Epithelial cell of esophagus (primary cell): Measurements from ENCODE around the gene LINC00237.

Experiments used
- DNase-seq: peaks from one replicate; pipeline ENCODE4 v3.0.0; 2010; ENCODE audit warnings: low read depth
- H3K4me3 ChIP-seq: 2 replicates; pipeline ENCODE4 v1.5.1; 2011; ENCODE audit warnings: mild to moderate bottlenecking, low read length, control low read depth
- TF ChIP-seq, protein P1 (sequence below): IDR thresholded peaks from 2 replicates; pipeline ENCODE4 v1.5.1; 2011; ENCODE audit warnings: low read depth, mild to moderate bottlenecking, low read length, control low read depth, inconsistent platforms; ENCODE audit not compliant: insufficient read depth; ENCODE audit errors: missing control alignments

Gene LINC00237

GRCh38 chr20:21087862-21088540 lies 18.2 kb downstream of the LINC00237 start:
- no peak overlapping the region for H3K4me3 ChIP-seq
- DNase-seq, result no peak
- TF ChIP-seq, protein P1, sequence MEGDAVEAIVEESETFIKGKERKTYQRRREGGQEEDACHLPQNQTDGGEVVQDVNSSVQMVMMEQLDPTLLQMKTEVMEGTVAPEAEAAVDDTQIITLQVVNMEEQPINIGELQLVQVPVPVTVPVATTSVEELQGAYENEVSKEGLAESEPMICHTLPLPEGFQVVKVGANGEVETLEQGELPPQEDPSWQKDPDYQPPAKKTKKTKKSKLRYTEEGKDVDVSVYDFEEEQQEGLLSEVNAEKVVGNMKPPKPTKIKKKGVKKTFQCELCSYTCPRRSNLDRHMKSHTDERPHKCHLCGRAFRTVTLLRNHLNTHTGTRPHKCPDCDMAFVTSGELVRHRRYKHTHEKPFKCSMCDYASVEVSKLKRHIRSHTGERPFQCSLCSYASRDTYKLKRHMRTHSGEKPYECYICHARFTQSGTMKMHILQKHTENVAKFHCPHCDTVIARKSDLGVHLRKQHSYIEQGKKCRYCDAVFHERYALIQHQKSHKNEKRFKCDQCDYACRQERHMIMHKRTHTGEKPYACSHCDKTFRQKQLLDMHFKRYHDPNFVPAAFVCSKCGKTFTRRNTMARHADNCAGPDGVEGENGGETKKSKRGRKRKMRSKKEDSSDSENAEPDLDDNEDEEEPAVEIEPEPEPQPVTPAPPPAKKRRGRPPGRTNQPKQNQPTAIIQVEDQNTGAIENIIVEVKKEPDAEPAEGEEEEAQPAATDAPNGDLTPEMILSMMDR, result no peak

- TF ChIP-seq, protein P1, result no peak
- no peak for DNase-seq
These were observed 22.3 kb downstream of the LINC00237 start for GRCh38 chr20:21083825-21084325.

DNA sequence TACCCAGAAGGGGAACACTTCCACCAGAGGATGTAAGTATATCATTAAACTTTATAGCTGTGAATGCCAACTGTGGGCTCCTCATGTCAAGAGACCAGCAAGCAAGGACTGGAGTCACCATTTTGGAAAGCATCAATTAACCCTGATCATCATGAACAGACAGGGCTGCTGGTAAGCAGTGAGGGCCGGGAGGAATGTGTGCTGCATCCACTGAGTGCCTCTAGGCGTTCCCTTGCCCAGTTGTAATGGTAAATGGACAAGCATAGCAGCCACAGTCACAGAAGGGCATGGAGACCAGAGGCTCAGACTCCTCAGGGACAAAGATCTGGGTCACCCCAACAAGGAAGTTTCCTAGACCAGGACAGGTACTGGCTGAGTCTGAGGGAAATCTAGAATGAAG lies 23.6 kb downstream of the LINC00237 start:
- DNase-seq, result no peak
- TF ChIP-seq, protein P1, result no peak

More at GRCh38 chr20:21083825-21084325, 22.3 kb downstream of the LINC00237 start:
- no peak overlapping the region for H3K4me3 ChIP-seq

DNA sequence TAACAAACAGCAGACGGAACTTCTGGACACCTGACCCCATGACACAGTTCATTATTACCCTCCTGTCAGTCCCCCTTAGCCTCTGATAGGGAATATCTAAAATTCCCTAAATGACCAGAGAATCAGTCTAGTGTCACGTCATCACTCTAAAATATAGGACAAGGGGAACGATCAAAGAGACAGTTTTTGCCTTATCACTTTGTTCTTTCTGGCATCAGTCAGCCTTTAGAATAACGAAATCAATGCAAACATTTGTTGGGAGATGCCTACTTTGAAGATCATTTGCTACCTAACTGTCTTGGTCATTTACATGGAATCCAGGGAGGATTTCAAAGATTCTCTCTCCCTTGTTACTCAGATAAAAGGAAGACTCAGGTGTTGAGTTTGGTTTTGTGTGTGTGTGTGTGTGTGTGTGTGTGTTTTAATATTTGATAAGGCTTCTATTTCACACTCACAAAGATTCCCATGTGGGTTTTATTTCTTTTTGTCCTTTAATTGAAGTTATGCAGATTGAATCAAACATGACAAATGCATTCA lies 28.3 kb downstream of the LINC00237 start:
- no peak for DNase-seq
- no peak overlapping the region for H3K4me3 ChIP-seq
- TF ChIP-seq, protein P1, result no peak

More for the DNA sequence above, 23.6 kb downstream of the LINC00237 start:
- no peak overlapping the region for H3K4me3 ChIP-seq

GRCh38 chr20:21076073-21076472 lies 30.1 kb downstream of the LINC00237 start:
- TF ChIP-seq, protein P1, result no peak
- H3K4me3 ChIP-seq, result no peak overlapping the region
- no peak for DNase-seq

GRCh38 chr20:21075471-21075870 lies 30.7 kb downstream of the LINC00237 start:
- TF ChIP-seq, protein P1, result no peak
- no peak for DNase-seq
- H3K4me3 ChIP-seq, result no peak overlapping the region
